Adrenal gland (tissue), 12 donors: Measurements from ENCODE around the gene CC2D1A. TPM values are rescaled to one million over a fixed set of nuclear protein-coding genes. Genes with fewer than 3 reads are reported as not detected.

Experiments used
- DNase-seq, 7 donors: peaks; one replicate each; pipeline ENCODE4 v3.0.0-alpha.2; 2019 to 2020
- H3K27ac ChIP-seq, 5 donors: fragments of 200-600 bp; sonication (generic) in 4 of 5; 1 replicate in 3 of 5; 2 replicates in 2 of 5; pipeline versions ENCODE4 v1.5.1 to v1.8.0; 2016 to 2020; ENCODE audit warnings: mild to moderate bottlenecking in 1 of 5
- H3K27me3 ChIP-seq: fragments of 200-600 bp; 2 replicates; pipeline ENCODE4 v1.8.0; 2021
- H3K36me3 ChIP-seq, 2 donors: fragments of 200-600 bp; replicated peaks in 1 of 2; 1 replicate in 1 of 2; 2 replicates in 1 of 2; pipeline versions ENCODE4 v1.5.1 to v1.8.0; 2018 to 2022
- H3K4me1 ChIP-seq, 2 donors: fragments of 200-600 bp; replicated peaks in 1 of 2; 1 replicate in 1 of 2; 2 replicates in 1 of 2; pipeline versions ENCODE4 v1.5.1 to v1.8.0; 2018 to 2021
- H3K4me3 ChIP-seq, 4 donors: fragments of 200-600 bp; sonication (generic) in 3 of 4; one replicate each; pipeline ENCODE4 v1.5.1; 2016 to 2018
- H3K9me3 ChIP-seq, 3 donors: fragments of 200-600 bp; sonication (generic) in 1 of 3; replicated peaks in 1 of 3; 1 replicate in 2 of 3; 2 replicates in 1 of 3; pipeline versions ENCODE4 v1.5.1 to v1.8.0; 2016 to 2021
- CTCF ChIP-seq, 6 experiments: fragments of 450-650 bp in 4 of 6; fragments of 200-600 bp in 2 of 6; sonication (generic) in 1 of 6; IDR thresholded peaks; 1 replicate in 5 of 6; 2 replicates in 1 of 6; pipeline versions ENCODE4 v1.5.1 to v1.8.0; 2016 to 2021; ENCODE audit warnings: antibody characterized with exemption in 6 of 6, mild to moderate bottlenecking in 2 of 6, moderate library complexity in 1 of 6
- POLR2A ChIP-seq, 2 donors: fragments of 450-650 bp; IDR thresholded peaks; one replicate each; pipeline ENCODE4 v1.6.1; 2017; ENCODE audit warnings: antibody characterized with exemption in 2 of 2, mild to moderate bottlenecking in 2 of 2, moderate library complexity in 1 of 2
- WGBS, 4 donors: extraction: QIAGEN DNeasy Blood & Tissue Kit in 2 of 4; methylation state at CpG; one replicate each; pipeline versions ENCODE4 v1.1.5 to v1.1.7; 2013 to 2017; 5-methylcytosine and 5-hydroxymethylcytosine counted together
- intact Hi-C, 2 donors: fragments of 100-400 bp; cut with DNase I; formaldehyde crosslinking; loops; one replicate each; pipeline versions ENCODE4 v1.14.1 to v1.15.0; 2022 to 2023
- polyA plus RNA-seq, 3 donors: library from polyadenylated mRNA; stranded (reverse); fragments of 200-250 nt in 2 of 3; fragments of 350-450 nt in 1 of 3; fragmentation: Illumina TruSeq in 1 of 3; extraction: RNeasy Lipid Tissue Mini Kit (QIAGEN cat#74804) in 1 of 3; gene quantifications; one replicate each; pipeline ENCODE4 v1.2.3, GENCODE V29; 2013 to 2014
- total RNA-seq, 9 donors: library from RNA; depleted of rRNA in 4 of 9; stranded (reverse); fragments of >200 nt in 4 of 9; fragments of 120-200 nt in 1 of 9; fragmentation: NEBNext Ultra II Directional in 1 of 9; extraction: Animal tissue kit (Norgen Biotek cat#: 25700) in 1 of 9; gene quantifications; one replicate each; pipeline versions ENCODE4 v1.1.0 to v1.2.4, GENCODE V29; 2013 to 2023
- donor health status: healthy with polysubstance abuse.
- donor health status: Bipolar disorder and iron deficiency.
- donor health status: DM: yes; HTN: yes; CAD: no.
- donor health status: DM: no; HTN: no; CAD: no.
- donor health status: DM: no; HTN: no; CAD: no.
- donor health status: DM: yes; HTN: yes; CAD: no.

CC2D1A gene
- total and polyA plus RNA-seq, 12 donors = 9.0 to 125 (median 31.1) TPM

- no peak for DNase-seq
- intact Hi-C loops = loop anchor here (10.0 kb wide), 2 partner anchors 157 to 167 kb away; no protein-coding TSS in a partner anchor
- TF ChIP-seq CTCF (IDR thresholded peaks at IDR 0.05) (no peak), POLR2A (IDR thresholded peaks at IDR 0.05) (no peak)
Observed at GRCh38 chr19:13888281-13888680, 17.7 kb upstream of the CC2D1A start.

GRCh38 chr19:13890136-13890535 is 15.9 kb upstream of the CC2D1A start:
- no peak for DNase-seq
- Histone ChIP-seq H3K36me3 (no peaks in the 10 kb centered on the region), H3K27ac (no peak overlapping the region), H3K4me3 (no peak overlapping the region), H3K9me3 (no peaks in the 10 kb centered on the region), H3K4me1 (no peaks in the 10 kb centered on the region), H3K27me3 (no peaks in the 10 kb centered on the region)
- intact Hi-C loops = no loop called here
- 93 to 98% (median 95%) methylated on average over 8 to 13 of the region's 13 CpGs for WGBS, 4 donors
- TF ChIP-seq POLR2A (IDR thresholded peaks at IDR 0.05) (no peak), CTCF (IDR thresholded peaks at IDR 0.05) (no peak)

More at GRCh38 chr19:13888281-13888680, 17.7 kb upstream of the CC2D1A start:
- H3K9me3 ChIP-seq = no peaks in the 10 kb centered on the region
- H3K27ac ChIP-seq = no peak overlapping the region
- H3K4me1 ChIP-seq = no peaks in the 10 kb centered on the region
- H3K36me3 ChIP-seq = no peaks in the 10 kb centered on the region
- WGBS, 4 donors = 88 to 92% (median 90%) methylated on average over 13 to 16 of the region's 16 CpGs
- H3K27me3 ChIP-seq = no peaks in the 10 kb centered on the region
- H3K4me3 ChIP-seq = no peak overlapping the region

- Histone ChIP-seq H3K36me3 (no peaks in the 10 kb centered on the region), H3K27me3 (no peaks in the 10 kb centered on the region), H3K9me3 (no peaks in the 10 kb centered on the region), H3K27ac (no peak overlapping the region), H3K4me3 (no peak overlapping the region), H3K4me1 (no peaks in the 10 kb centered on the region)
- 81 to 85% (median 83%) methylated on average over 9 of the region's 9 CpGs for WGBS, 4 donors
- DNase-seq = no peak
- intact Hi-C loops = no loop called here
- TF ChIP-seq POLR2A (IDR thresholded peaks at IDR 0.05) (no peak), CTCF (IDR thresholded peaks at IDR 0.05) (no peak)
Observed at GRCh38 chr19:13892870-13893269, 13.1 kb upstream of the CC2D1A start.

- Histone ChIP-seq H3K4me1 (no peaks in the 10 kb centered on the region), H3K27me3 (no peaks in the 10 kb centered on the region), H3K27ac (no peak overlapping the region), H3K36me3 (no peaks in the 10 kb centered on the region), H3K4me3 (no peak overlapping the region), H3K9me3 (no peaks in the 10 kb centered on the region)
- intact Hi-C loops = no loop called here
- no peak for DNase-seq
- TF ChIP-seq CTCF (IDR thresholded peaks at IDR 0.05) (no peak), POLR2A (IDR thresholded peaks at IDR 0.05) (no peak)
- 81 to 87% (median 84%) methylated on average over 5 of the region's 5 CpGs for WGBS, 4 donors
Observed at GRCh38 chr19:13894552-13894951, 11.4 kb upstream of the CC2D1A start.
